ENCODE measurements around the gene KDM4C.
A peak's percentile ranks its signal among the peaks of the same experiment; 100 is the strongest.

Gene KDM4C

GRCh38 chr9:6927838-6928237 lies 170.1 kb downstream of the KDM4C start:
- Histone ChIP-seq H3K4ac (ENCODE audit: low read depth, low read length) (no peak overlapping the region), H3K4me1 (ENCODE audit: control insufficient read depth, low read depth, low read length) (no peaks in the 10 kb centered on the region), H2BK120ac (ENCODE audit: low read depth, low read length) (no peak overlapping the region), H2AK5ac (ENCODE audit: low read length) (no peak overlapping the region), H3K79me2 (ENCODE audit: control insufficient read depth, insufficient read depth, low read length) (no peaks in the 10 kb centered on the region), H3K18ac (ENCODE audit: low read length) (no peak overlapping the region), H2BK15ac (replicated peaks; ENCODE audit: low read depth) (no peak overlapping the region), H3K27ac (ENCODE audit: low read depth, low read length) (no peak overlapping the region), H2BK5ac (ENCODE audit: low read length) (no peak overlapping the region), H3K23ac (ENCODE audit: low read length) (no peak overlapping the region), H3K9ac (ENCODE audit: low read length) (no peak overlapping the region), H3K36me3 (ENCODE audit: control insufficient read depth, insufficient read depth, low read length) (no peaks in the 10 kb centered on the region), H4K8ac (ENCODE audit: low read depth, low read length) (no peak overlapping the region), H3K27me3 (ENCODE audit: insufficient read depth, low read length, poor library complexity) (no peaks in the 10 kb centered on the region), H3K4me2 (ENCODE audit: low read length) (no peak overlapping the region), H3K56ac (ENCODE audit: low read length) (no peak overlapping the region), H3K4me3 (ENCODE audit: low read length) (no peak overlapping the region), H3K79me1 (ENCODE audit: low read length) (no peaks in the 10 kb centered on the region), H4K5ac (ENCODE audit: low read length) (no peak overlapping the region)
- DNase-seq, result no peak
- WGBS (ENCODE audit: extremely low coverage, insufficient coverage, low lambda C conversion rate), result no CpG with 5 or more reads among the region's 1 CpG

- H3K79me2 ChIP-seq (ENCODE audit: control insufficient read depth, insufficient read depth, low read length), result no peaks in the 10 kb centered on the region
- no peak overlapping the region for H3K4ac ChIP-seq (ENCODE audit: low read depth, low read length)
- no peak overlapping the region for H4K8ac ChIP-seq (ENCODE audit: low read depth, low read length)
- DNase-seq, result no peak
- H3K4me2 ChIP-seq (ENCODE audit: low read length), result no peak overlapping the region
- H2BK15ac ChIP-seq (replicated peaks; ENCODE audit: low read depth), result no peak overlapping the region
- H3K18ac ChIP-seq (ENCODE audit: low read length), result no peak overlapping the region
- H4K5ac ChIP-seq (ENCODE audit: low read length), result no peak overlapping the region
- no peaks in the 10 kb centered on the region for H3K36me3 ChIP-seq (ENCODE audit: control insufficient read depth, insufficient read depth, low read length)
- no peak overlapping the region for H2BK5ac ChIP-seq (ENCODE audit: low read length)
- no peak overlapping the region for H2AK5ac ChIP-seq (ENCODE audit: low read length)
- H3K27ac ChIP-seq (ENCODE audit: low read depth, low read length), result no peak overlapping the region
- no peaks in the 10 kb centered on the region for H3K79me1 ChIP-seq (ENCODE audit: low read length)
- no peak overlapping the region for H2BK120ac ChIP-seq (ENCODE audit: low read depth, low read length)
- no peak overlapping the region for H3K56ac ChIP-seq (ENCODE audit: low read length)
- WGBS (ENCODE audit: extremely low coverage, insufficient coverage, low lambda C conversion rate), result no CpG with 5 or more reads among the region's 2 CpGs
- H3K4me1 ChIP-seq (ENCODE audit: control insufficient read depth, low read depth, low read length), result no peaks in the 10 kb centered on the region
- no peak overlapping the region for H3K23ac ChIP-seq (ENCODE audit: low read length)
- no peak overlapping the region for H3K9ac ChIP-seq (ENCODE audit: low read length)
- H3K27me3 ChIP-seq (ENCODE audit: insufficient read depth, low read length, poor library complexity), result no peaks in the 10 kb centered on the region
- no peak overlapping the region for H3K4me3 ChIP-seq (ENCODE audit: low read length)
Measured at GRCh38 chr9:6928863-6929262, 171.1 kb downstream of the KDM4C start.

- Histone ChIP-seq H3K4me1 (ENCODE audit: control insufficient read depth, low read depth, low read length) (no peaks in the 10 kb centered on the region), H3K4ac (ENCODE audit: low read depth, low read length) (no peak overlapping the region), H3K4me3 (ENCODE audit: low read length) (no peak overlapping the region), H3K4me2 (ENCODE audit: low read length) (no peak overlapping the region), H4K8ac (ENCODE audit: low read depth, low read length) (no peak overlapping the region), H3K18ac (ENCODE audit: low read length) (no peak overlapping the region), H3K79me1 (ENCODE audit: low read length) (no peaks in the 10 kb centered on the region), H3K27ac (ENCODE audit: low read depth, low read length) (no peak overlapping the region), H2BK120ac (ENCODE audit: low read depth, low read length) (no peak overlapping the region), H3K23ac (ENCODE audit: low read length) (no peak overlapping the region), H3K79me2 (ENCODE audit: control insufficient read depth, insufficient read depth, low read length) (no peaks in the 10 kb centered on the region), H3K36me3 (ENCODE audit: control insufficient read depth, insufficient read depth, low read length) (no peaks in the 10 kb centered on the region), H4K5ac (ENCODE audit: low read length) (no peak overlapping the region), H3K9ac (ENCODE audit: low read length) (no peak overlapping the region), H2AK5ac (ENCODE audit: low read length) (no peak overlapping the region), H2BK15ac (replicated peaks; ENCODE audit: low read depth) (no peak overlapping the region), H3K27me3 (ENCODE audit: insufficient read depth, low read length, poor library complexity) (no peaks in the 10 kb centered on the region), H2BK5ac (ENCODE audit: low read length) (no peak overlapping the region), H3K56ac (ENCODE audit: low read length) (no peak overlapping the region)
- WGBS (ENCODE audit: extremely low coverage, insufficient coverage, low lambda C conversion rate), result no CpG with 5 or more reads among the region's 3 CpGs
- no peak for DNase-seq
Measured at GRCh38 chr9:6929441-6930215, 171.9 kb downstream of the KDM4C start.

- Histone ChIP-seq H2BK5ac (ENCODE audit: low read length) (no peak overlapping the region), H3K23ac (ENCODE audit: low read length) (no peak overlapping the region), H2BK15ac (replicated peaks; ENCODE audit: low read depth) (no peak overlapping the region), H4K5ac (ENCODE audit: low read length) (no peak overlapping the region), H3K79me1 (ENCODE audit: low read length) (no peaks in the 10 kb centered on the region), H3K4me1 (ENCODE audit: control insufficient read depth, low read depth, low read length) (no peaks in the 10 kb centered on the region), H3K4me3 (ENCODE audit: low read length) (no peak overlapping the region), H3K4me2 (ENCODE audit: low read length) (no peak overlapping the region), H3K27me3 (ENCODE audit: insufficient read depth, low read length, poor library complexity) (no peaks in the 10 kb centered on the region), H3K9ac (ENCODE audit: low read length) (no peak overlapping the region), H3K56ac (ENCODE audit: low read length) (no peak overlapping the region), H2BK120ac (ENCODE audit: low read depth, low read length) (no peak overlapping the region), H3K79me2 (ENCODE audit: control insufficient read depth, insufficient read depth, low read length) (no peaks in the 10 kb centered on the region), H3K27ac (ENCODE audit: low read depth, low read length) (no peak overlapping the region), H4K8ac (ENCODE audit: low read depth, low read length) (no peak overlapping the region), H2AK5ac (ENCODE audit: low read length) (no peak overlapping the region), H3K18ac (ENCODE audit: low read length) (no peak overlapping the region), H3K36me3 (ENCODE audit: control insufficient read depth, insufficient read depth, low read length) (no peaks in the 10 kb centered on the region), H3K4ac (ENCODE audit: low read depth, low read length) (no peak overlapping the region)
- DNase-seq, result peak; percentile 59
Measured at GRCh38 chr9:6930827-6931226, 173.1 kb downstream of the KDM4C start.

- no peak overlapping the region for H3K27ac ChIP-seq (ENCODE audit: low read depth, low read length)
Measured at GRCh38 chr9:6931913-6932312, 174.1 kb downstream of the KDM4C start.

GRCh38 chr9:6936103-6936502 lies 178.3 kb downstream of the KDM4C start:
- H2BK120ac ChIP-seq (ENCODE audit: low read depth, low read length), result no peak overlapping the region
- H3K27me3 ChIP-seq (ENCODE audit: insufficient read depth, low read length, poor library complexity), result no peaks in the 10 kb centered on the region
- no peaks in the 10 kb centered on the region for H3K36me3 ChIP-seq (ENCODE audit: control insufficient read depth, insufficient read depth, low read length)
- H3K56ac ChIP-seq (ENCODE audit: low read length), result no peak overlapping the region
- no peak overlapping the region for H3K4ac ChIP-seq (ENCODE audit: low read depth, low read length)
- no peak overlapping the region for H3K4me3 ChIP-seq (ENCODE audit: low read length)
- no peak overlapping the region for H3K27ac ChIP-seq (ENCODE audit: low read depth, low read length)
- WGBS (ENCODE audit: extremely low coverage, insufficient coverage, low lambda C conversion rate), result no CpG with 5 or more reads among the region's 1 CpG
- H4K8ac ChIP-seq (ENCODE audit: low read depth, low read length), result no peak overlapping the region
- no peak overlapping the region for H3K18ac ChIP-seq (ENCODE audit: low read length)
- DNase-seq, result no peak
- H3K9ac ChIP-seq (ENCODE audit: low read length), result no peak overlapping the region
- H2AK5ac ChIP-seq (ENCODE audit: low read length), result no peak overlapping the region
- H3K79me2 ChIP-seq (ENCODE audit: control insufficient read depth, insufficient read depth, low read length), result no peaks in the 10 kb centered on the region
- no peak overlapping the region for H3K4me2 ChIP-seq (ENCODE audit: low read length)
- H3K4me1 ChIP-seq (ENCODE audit: control insufficient read depth, low read depth, low read length), result no peaks in the 10 kb centered on the region
- H3K23ac ChIP-seq (ENCODE audit: low read length), result no peak overlapping the region
- no peaks in the 10 kb centered on the region for H3K79me1 ChIP-seq (ENCODE audit: low read length)
- H4K5ac ChIP-seq (ENCODE audit: low read length), result no peak overlapping the region
- no peak overlapping the region for H2BK5ac ChIP-seq (ENCODE audit: low read length)
- no peak overlapping the region for H2BK15ac ChIP-seq (replicated peaks; ENCODE audit: low read depth)

More at GRCh38 chr9:6931913-6932312, 174.1 kb downstream of the KDM4C start:
- Histone ChIP-seq H3K79me1 (ENCODE audit: low read length) (no peaks in the 10 kb centered on the region), H3K36me3 (ENCODE audit: control insufficient read depth, insufficient read depth, low read length) (no peaks in the 10 kb centered on the region), H2AK5ac (ENCODE audit: low read length) (no peak overlapping the region), H3K23ac (ENCODE audit: low read length) (no peak overlapping the region), H3K4ac (ENCODE audit: low read depth, low read length) (no peak overlapping the region), H3K4me1 (ENCODE audit: control insufficient read depth, low read depth, low read length) (no peaks in the 10 kb centered on the region), H3K56ac (ENCODE audit: low read length) (no peak overlapping the region), H3K4me3 (ENCODE audit: low read length) (no peak overlapping the region), H4K5ac (ENCODE audit: low read length) (no peak overlapping the region), H2BK15ac (replicated peaks; ENCODE audit: low read depth) (no peak overlapping the region), H2BK5ac (ENCODE audit: low read length) (no peak overlapping the region), H3K27me3 (ENCODE audit: insufficient read depth, low read length, poor library complexity) (no peaks in the 10 kb centered on the region), H3K9ac (ENCODE audit: low read length) (no peak overlapping the region), H4K8ac (ENCODE audit: low read depth, low read length) (no peak overlapping the region), H3K4me2 (ENCODE audit: low read length) (no peak overlapping the region), H3K18ac (ENCODE audit: low read length) (no peak overlapping the region), H3K79me2 (ENCODE audit: control insufficient read depth, insufficient read depth, low read length) (no peaks in the 10 kb centered on the region), H2BK120ac (ENCODE audit: low read depth, low read length) (no peak overlapping the region)
- DNase-seq, result peak; percentile 21
- no CpG with 5 or more reads among the region's 4 CpGs for WGBS (ENCODE audit: extremely low coverage, insufficient coverage, low lambda C conversion rate)

Data from mesendoderm (in vitro differentiated cells).